HG03571 (cell line): ENCODE results near the gene SFPQ.
"Not testable (repeated sequence)": the region's sequence is repeated elsewhere in the genome, so short reads cannot be mapped to it uniquely, and the experiment has no call there.

ENCODE experiments used
- ATAC-seq: cut with Tn5 transposase; IDR thresholded peaks from one replicate; pipeline ENCODE4 v1.9.1; 2021; ENCODE audit not compliant: unreplicated experiment

Gene SFPQ

GRCh38 chr1:35142728-35143127 lies 50.2 kb downstream of the SFPQ start:
- ATAC-seq: not testable (repeated sequence)

GRCh38 chr1:35142294-35142693 lies 50.7 kb downstream of the SFPQ start:
- not testable (repeated sequence) for ATAC-seq

- not testable (repeated sequence) for ATAC-seq
These were observed 55.4 kb downstream of the SFPQ start for GRCh38 chr1:35137590-35137989.

- ATAC-seq: no peak
These were observed 56.2 kb downstream of the SFPQ start for GRCh38 chr1:35136780-35137179.
